ENCODE results near the gene SGSM2.

The SGSM2 gene

GRCh38 chr17:2410951-2411350 is 73.7 kb downstream of the SGSM2 start:
- Histone ChIP-seq H4K20me1 (ENCODE audit: control insufficient read depth, insufficient read depth, low read depth, low read length) (no peaks in the 10 kb centered on the region), H3K27me3 (ENCODE audit: control insufficient read depth, low read length) (no peaks in the 10 kb centered on the region), H3K36me3 (ENCODE audit: control insufficient read depth, low read length) (peaks cover 22% of the 10 kb centered on the region), H3K27ac (ENCODE audit: low read depth, low read length) (no peak overlapping the region), H3K4me3 (ENCODE audit: low read length) (no peak overlapping the region), H3K79me2 (ENCODE audit: control insufficient read depth, low read length) (no peaks in the 10 kb centered on the region), H3K4me2 (ENCODE audit: low read length) (no peak overlapping the region), H3K9me2 (replicated peaks; ENCODE audit: control insufficient read depth, low read length) (no peaks in the 10 kb centered on the region), H3K4me1 (ENCODE audit: control insufficient read depth, low read length) (no peaks in the 10 kb centered on the region), H3K9me3 (ENCODE audit: control insufficient read depth, insufficient read depth, low read length) (no peaks in the 10 kb centered on the region), H3F3A (ENCODE audit: control insufficient read depth, insufficient read depth) (no peaks in the 10 kb centered on the region)
- no peak for TF ChIP-seq CTCF (IDR thresholded peaks at IDR 0.05; ENCODE audit: low read depth, low read length, poor library complexity, severe bottlenecking)
- no peak for TF ChIP-seq EZH2phosphoT487 (IDR thresholded peaks at IDR 0.05; ENCODE audit: borderline replicate concordance, low read length)

GRCh38 chr17:2412561-2413021 is 75.3 kb downstream of the SGSM2 start:
- H3K4me1 ChIP-seq (ENCODE audit: control insufficient read depth, low read length): no peaks in the 10 kb centered on the region
- H3K79me2 ChIP-seq (ENCODE audit: control insufficient read depth, low read length): no peaks in the 10 kb centered on the region
- no peaks in the 10 kb centered on the region for H3K9me3 ChIP-seq (ENCODE audit: control insufficient read depth, insufficient read depth, low read length)
- TF ChIP-seq CTCF (IDR thresholded peaks at IDR 0.05; ENCODE audit: low read depth, low read length, poor library complexity, severe bottlenecking) (no peak), EZH2phosphoT487 (IDR thresholded peaks at IDR 0.05; ENCODE audit: borderline replicate concordance, low read length) (no peak)
- H3K27ac ChIP-seq (ENCODE audit: low read depth, low read length): no peak overlapping the region
- H3K4me2 ChIP-seq (ENCODE audit: low read length): no peak overlapping the region
- H3K4me3 ChIP-seq (ENCODE audit: low read length): no peak overlapping the region
- peaks cover 22% of the 10 kb centered on the region for H3K36me3 ChIP-seq (ENCODE audit: control insufficient read depth, low read length)
- no peaks in the 10 kb centered on the region for H3K27me3 ChIP-seq (ENCODE audit: control insufficient read depth, low read length)
- H3F3A ChIP-seq (ENCODE audit: control insufficient read depth, insufficient read depth): peaks cover 11% of the 10 kb centered on the region; the same call in 1 of the 2 replicates
- no peaks in the 10 kb centered on the region for H4K20me1 ChIP-seq (ENCODE audit: control insufficient read depth, insufficient read depth, low read depth, low read length)
- no peaks in the 10 kb centered on the region for H3K9me2 ChIP-seq (replicated peaks; ENCODE audit: control insufficient read depth, low read length)

DNA sequence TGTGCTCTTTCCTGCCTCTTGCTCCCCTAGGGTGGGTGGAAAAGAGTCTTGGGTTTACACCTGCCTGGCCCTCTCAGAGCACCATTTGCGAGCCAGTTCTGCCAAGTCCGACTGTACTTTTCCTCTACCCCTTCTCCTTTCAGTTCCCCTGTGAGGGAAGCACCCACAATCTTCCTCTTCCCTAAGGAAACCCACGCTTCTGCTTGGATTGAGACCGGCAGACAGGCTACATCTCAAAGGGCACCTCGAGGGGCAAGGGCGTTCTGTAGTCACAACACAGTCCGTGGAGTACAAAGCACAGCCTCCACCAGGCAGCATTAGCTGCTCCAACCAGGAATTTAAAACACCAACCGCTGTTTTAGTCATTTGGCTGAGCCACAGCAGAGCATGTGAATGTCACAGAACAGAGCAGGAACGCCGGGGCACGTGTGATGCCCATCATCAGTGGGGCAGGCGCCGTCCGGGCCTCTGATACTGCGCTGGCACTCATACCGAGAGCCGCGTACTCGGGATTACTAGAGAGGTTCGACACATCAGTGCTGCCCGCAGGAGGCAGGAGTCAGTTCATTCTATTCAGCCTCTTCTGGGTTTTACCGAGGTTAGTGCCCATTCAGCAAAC is 77.3 kb downstream of the SGSM2 start:
- Histone ChIP-seq H3K27me3 (ENCODE audit: control insufficient read depth, low read length) (no peaks in the 10 kb centered on the region), H4K20me1 (ENCODE audit: control insufficient read depth, insufficient read depth, low read depth, low read length) (no peaks in the 10 kb centered on the region), H3K79me2 (ENCODE audit: control insufficient read depth, low read length) (no peaks in the 10 kb centered on the region), H3F3A (ENCODE audit: control insufficient read depth, insufficient read depth) (peaks cover 14% of the 10 kb centered on the region; the same call in 1 of the 2 replicates), H3K4me2 (ENCODE audit: low read length) (no peak overlapping the region), H3K36me3 (ENCODE audit: control insufficient read depth, low read length) (peaks cover 39% of the 10 kb centered on the region), H3K9me3 (ENCODE audit: control insufficient read depth, insufficient read depth, low read length) (no peaks in the 10 kb centered on the region), H3K4me1 (ENCODE audit: control insufficient read depth, low read length) (no peaks in the 10 kb centered on the region), H3K9me2 (replicated peaks; ENCODE audit: control insufficient read depth, low read length) (no peaks in the 10 kb centered on the region), H3K4me3 (ENCODE audit: low read length) (no peak overlapping the region), H3K27ac (ENCODE audit: low read depth, low read length) (no peak overlapping the region)
- TF ChIP-seq CTCF (IDR thresholded peaks at IDR 0.05; ENCODE audit: low read depth, low read length, poor library complexity, severe bottlenecking): no peak
- TF ChIP-seq EZH2phosphoT487 (IDR thresholded peaks at IDR 0.05; ENCODE audit: borderline replicate concordance, low read length): no peak
